Activated T-cell treated with anti-CD3 and anti-CD28 coated beads, Interleukin-2, amount 50 U/mL, for 4 hours (primary cell): Measurements from ENCODE around the gene FXYD3. TPM values are rescaled to one million over a fixed set of nuclear protein-coding genes. Genes with fewer than 3 reads are reported as not detected.

ENCODE experiments used
- ATAC-seq, 2 donors: fragments of 200-7000 bp; cut with Tn5 transposase; one replicate each; pipeline ENCODE4 v1.10.0; 2021
- DNase-seq: peaks from one replicate; pipeline ENCODE4 v3.0.0-alpha.2; 2020
- H3K27me3 Mint-ChIP-seq: one replicate; pipeline ENCODE4 v1.8.0; 2021; ENCODE audit warnings: low read depth, mixed read lengths
- H3K36me3 Mint-ChIP-seq: one replicate; pipeline ENCODE4 v1.8.0; 2022; ENCODE audit warnings: mixed read lengths; ENCODE audit not compliant: insufficient read depth
- H3K4me1 Mint-ChIP-seq: one replicate; pipeline ENCODE4 v1.8.0; 2021; ENCODE audit warnings: low read depth, mixed read lengths
- H3K4me3 Mint-ChIP-seq: one replicate; pipeline ENCODE4 v1.8.0; 2021; ENCODE audit warnings: mild to moderate bottlenecking, moderate library complexity, mixed read lengths
- H3K9me3 Mint-ChIP-seq: one replicate; pipeline ENCODE4 v1.8.0; 2021; ENCODE audit warnings: mixed read lengths
- total RNA-seq, 3 donors: library from RNA; stranded (reverse); gene quantifications; one replicate each; pipeline ENCODE4 v1.2.1, GENCODE V29; 2021

The FXYD3 gene, protein sequence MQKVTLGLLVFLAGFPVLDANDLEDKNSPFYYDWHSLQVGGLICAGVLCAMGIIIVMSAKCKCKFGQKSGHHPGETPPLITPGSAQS
- under 1 TPM; 0.23 to 0.63 (median 0.41) TPM for total RNA-seq

DNA sequence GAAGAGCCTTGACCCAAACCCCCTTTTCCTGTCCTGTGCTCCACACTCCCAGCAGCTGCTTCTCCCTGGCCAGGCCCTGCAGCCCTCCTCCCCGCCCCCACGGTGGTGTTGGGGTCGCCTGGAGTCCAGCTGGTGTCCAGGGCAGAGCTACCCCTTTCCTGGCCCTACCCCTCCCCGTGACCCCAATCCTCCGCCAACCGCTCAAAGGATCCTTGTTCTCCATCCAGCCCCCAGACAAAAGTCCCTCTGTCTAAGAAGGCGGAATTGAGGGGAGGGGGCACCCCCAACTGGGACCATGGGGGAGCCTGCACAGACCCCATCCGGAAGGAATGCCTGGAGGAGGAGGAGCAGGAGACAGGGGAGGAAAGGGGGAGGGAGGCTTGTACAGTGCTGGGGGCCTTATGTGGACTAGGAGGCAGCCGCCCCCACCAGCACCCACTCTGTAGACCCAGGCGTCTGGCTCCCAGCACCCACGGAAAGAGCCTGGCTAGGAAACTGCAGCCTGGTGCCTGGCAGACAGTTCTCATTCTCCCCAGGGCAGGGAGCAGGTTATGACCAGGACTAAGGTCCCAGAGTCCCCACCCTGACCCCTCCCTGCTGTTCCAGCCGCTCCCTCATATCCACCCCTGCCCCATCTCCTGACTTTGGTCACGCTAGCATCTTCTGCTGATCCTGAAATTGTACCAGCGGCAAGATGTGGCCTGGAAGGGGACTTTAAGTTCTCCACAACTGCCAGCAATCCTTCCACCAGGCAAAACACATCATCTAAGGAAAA lies at the start of gene FXYD3:
TSS of gene FXYD3 (plus strand) at position 647 of the 775 bp plus-strand sequence. CDS start 3,554 bp downstream, outside the sequence.
- no peak for ATAC-seq
- H3K4me3 Mint-ChIP-seq: no peak within 1 kb of the TSS

DNA sequence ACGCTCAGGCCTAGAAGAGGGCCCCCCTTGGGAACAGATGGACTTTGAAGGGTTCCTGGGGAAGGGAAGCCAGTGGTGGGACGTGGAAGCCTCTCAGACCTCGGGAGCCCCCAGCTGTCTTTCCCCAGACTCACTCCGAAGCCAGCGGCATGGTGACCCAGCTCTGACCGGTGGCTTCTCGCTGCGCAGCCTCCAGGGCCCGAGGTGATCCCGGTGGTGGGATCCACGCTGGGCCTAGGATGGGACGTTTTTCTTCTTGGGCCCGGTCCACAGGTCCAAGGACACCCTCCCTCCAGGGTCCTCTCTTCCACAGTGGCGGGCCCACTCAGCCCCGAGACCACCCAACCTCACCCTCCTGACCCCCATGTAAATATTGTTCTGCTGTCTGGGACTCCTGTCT lies 49.5 kb upstream of the FXYD3 start:
- peaks cover 6% of the 10 kb centered on the region for H3K9me3 Mint-ChIP-seq
- no peaks in the 10 kb centered on the region for H3K36me3 Mint-ChIP-seq
- DNase-seq: no peak
- no peaks in the 10 kb centered on the region for H3K27me3 Mint-ChIP-seq
- no peak for ATAC-seq
- H3K4me3 Mint-ChIP-seq: no peak overlapping the region
- peaks cover 15% of the 10 kb centered on the region for H3K4me1 Mint-ChIP-seq

More for the DNA sequence above, at the start of gene FXYD3:
- Mint-ChIP-seq H3K4me1 (peaks cover 6% of the 10 kb centered on the region), H3K9me3 (no peaks in the 10 kb centered on the region), H3K27me3 (peaks cover 7% of the 10 kb centered on the region), H3K36me3 (no peaks in the 10 kb centered on the region)
- no peak for DNase-seq

DNA sequence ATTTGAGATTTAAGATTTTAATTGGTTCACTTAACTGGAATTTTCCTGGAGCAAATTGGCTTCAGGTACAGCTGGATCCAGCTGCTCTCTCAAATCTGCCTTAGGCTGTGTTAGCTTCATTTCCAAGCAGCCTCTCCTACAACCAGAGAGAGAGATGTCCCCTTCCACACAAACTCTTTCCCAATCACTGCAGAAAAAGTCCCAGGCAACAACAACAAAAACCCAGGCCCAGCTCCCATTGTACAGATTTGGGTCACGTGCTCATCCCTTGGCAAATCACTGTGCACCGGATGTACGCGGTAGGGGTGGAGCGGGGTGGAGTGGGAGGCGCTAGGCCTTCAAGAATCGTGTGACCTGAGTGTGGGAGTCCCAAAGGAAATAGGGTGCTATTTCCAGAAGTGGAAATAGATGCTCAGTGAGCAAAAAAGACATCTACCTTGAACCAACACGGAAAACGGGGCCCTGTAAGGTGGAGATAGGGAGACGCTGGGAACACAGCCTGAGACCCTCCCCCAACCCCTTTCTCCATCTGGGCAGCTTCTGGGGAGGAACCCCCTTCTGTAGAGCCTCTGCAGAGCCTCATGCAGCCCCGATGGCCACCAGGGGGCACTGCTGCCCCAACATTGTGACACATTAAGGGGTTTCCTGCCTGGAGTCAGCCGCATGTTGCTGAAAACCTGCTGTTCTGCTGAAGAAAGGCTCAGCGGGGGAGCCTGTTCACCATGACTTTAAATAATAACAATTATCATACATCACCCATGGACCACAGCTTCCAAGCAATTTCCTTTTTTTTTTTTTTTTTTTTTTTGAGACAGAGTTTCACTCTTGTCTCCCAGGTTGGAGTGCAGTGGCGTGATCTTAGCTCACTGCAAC lies 48.7 kb upstream of the FXYD3 start:
- no peaks in the 10 kb centered on the region for H3K36me3 Mint-ChIP-seq

DNA sequence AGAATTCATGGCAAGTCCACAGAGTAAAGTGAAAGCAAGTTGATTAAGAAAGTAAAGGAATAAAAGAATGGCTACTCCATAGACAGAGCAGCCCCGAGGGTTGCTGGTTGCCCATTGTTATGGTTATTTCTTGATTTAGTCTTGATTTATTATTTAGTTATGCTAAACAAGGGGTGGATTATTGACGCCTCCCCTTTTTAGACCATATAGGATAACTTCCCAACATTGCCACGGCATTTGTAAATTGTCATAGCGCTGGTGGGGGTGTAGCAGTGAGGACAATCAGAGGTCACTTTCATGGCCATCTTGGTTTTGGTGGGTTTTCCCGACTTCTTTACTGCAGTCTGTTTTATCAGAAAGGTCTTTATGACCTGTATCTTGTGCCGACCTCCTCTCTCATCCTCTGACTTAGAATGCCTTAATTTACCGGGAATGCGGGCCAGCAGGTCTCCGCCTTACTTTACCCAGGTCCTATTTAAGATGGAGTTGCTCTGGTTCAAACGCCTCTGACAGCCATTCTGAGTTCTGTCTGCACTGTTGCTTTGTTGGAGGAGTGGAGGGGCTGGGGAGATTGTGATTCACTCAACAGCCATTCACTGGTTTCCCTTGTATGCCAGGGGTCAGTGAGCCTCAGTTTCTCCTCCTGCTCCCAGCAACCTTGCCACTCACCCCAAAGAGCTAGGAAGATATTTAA lies 46.5 kb upstream of the FXYD3 start:
- H3K9me3 Mint-ChIP-seq: peaks cover 6% of the 10 kb centered on the region
- H3K4me1 Mint-ChIP-seq: peaks cover 7% of the 10 kb centered on the region
- H3K27me3 Mint-ChIP-seq: no peaks in the 10 kb centered on the region
- H3K36me3 Mint-ChIP-seq: no peaks in the 10 kb centered on the region
- no peak for DNase-seq
- H3K4me3 Mint-ChIP-seq: no peak overlapping the region
- no peak for ATAC-seq

More for the DNA sequence above, 48.7 kb upstream of the FXYD3 start:
- DNase-seq (peak; percentile 91), ATAC-seq (peak; percentile 86 to 87)
- Mint-ChIP-seq H3K4me3 (no peak overlapping the region), H3K9me3 (peaks cover 6% of the 10 kb centered on the region), H3K27me3 (no peaks in the 10 kb centered on the region), H3K4me1 (peaks cover 15% of the 10 kb centered on the region)

DNA sequence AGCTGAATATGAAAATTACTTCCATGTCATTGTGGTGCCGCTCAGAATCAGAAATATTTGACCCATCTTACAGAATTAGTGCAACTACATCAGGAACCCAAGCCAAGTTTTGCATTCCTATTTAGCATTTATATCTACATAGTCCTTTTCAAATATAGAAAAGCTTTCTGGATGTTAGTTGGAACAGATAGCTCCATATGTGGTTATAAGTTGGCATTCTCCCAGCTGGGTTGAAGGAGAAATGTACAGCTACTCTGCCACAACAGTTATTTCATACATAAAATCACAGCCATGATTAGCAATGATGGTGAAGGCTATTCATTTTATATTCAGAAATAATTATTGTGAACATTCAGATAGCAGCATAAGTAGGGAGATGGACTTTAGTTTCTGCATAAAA lies 45.9 kb upstream of the FXYD3 start:
- no peak overlapping the region for H3K4me3 Mint-ChIP-seq
- H3K36me3 Mint-ChIP-seq: no peaks in the 10 kb centered on the region
- H3K4me1 Mint-ChIP-seq: peaks cover 7% of the 10 kb centered on the region
- DNase-seq (no peak), ATAC-seq (no peak)
- no peaks in the 10 kb centered on the region for H3K27me3 Mint-ChIP-seq
- peaks cover 6% of the 10 kb centered on the region for H3K9me3 Mint-ChIP-seq

DNA sequence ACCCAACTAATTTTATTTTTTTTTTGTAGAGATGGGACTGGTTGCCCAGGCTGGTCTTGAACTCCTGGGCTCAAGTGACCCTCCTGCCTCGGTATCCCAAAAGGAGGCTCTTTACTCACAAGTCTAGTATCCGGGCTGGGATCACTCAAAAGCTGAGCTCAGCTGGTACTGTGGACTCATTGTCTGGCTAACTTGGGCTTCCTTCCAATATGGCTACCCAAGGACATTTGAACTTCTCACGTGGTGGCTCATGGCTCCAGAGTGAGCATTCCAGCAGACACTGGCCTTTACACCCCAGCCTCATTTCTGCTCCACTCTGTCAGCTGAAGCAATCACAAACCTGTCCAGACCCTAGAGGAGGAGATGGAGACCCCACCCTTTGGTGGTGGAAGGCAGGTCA lies 45.2 kb upstream of the FXYD3 start:
- peaks cover 9% of the 10 kb centered on the region for H3K4me1 Mint-ChIP-seq
- H3K27me3 Mint-ChIP-seq: peaks cover 2% of the 10 kb centered on the region
- H3K4me3 Mint-ChIP-seq: no peak overlapping the region
- H3K36me3 Mint-ChIP-seq: no peaks in the 10 kb centered on the region
- no peak for ATAC-seq
- H3K9me3 Mint-ChIP-seq: peaks cover 6% of the 10 kb centered on the region
- no peak for DNase-seq

DNA sequence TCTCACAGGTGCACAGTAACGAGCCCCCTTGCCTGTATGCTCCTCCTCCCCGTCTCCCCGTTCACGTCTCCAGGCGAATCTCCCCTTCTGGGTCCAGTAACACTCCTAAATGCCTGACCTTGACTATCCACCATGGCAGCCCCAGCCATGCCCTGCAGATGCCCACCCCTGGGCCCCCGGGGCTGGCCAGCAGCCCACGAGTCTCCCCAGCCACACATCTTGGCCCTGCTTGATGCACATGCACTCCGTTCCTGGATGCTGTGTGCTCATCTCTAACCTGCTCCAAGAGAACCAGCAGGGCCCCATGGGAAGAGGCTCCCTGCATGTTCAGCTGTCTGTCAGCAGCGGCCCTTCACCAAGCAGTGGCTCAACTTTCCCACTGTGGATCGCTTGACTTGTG lies 42.1 kb upstream of the FXYD3 start:
- Mint-ChIP-seq H3K4me3 (no peak overlapping the region), H3K4me1 (peaks cover 2% of the 10 kb centered on the region), H3K27me3 (peaks cover 9% of the 10 kb centered on the region), H3K9me3 (peaks cover 3% of the 10 kb centered on the region), H3K36me3 (no peaks in the 10 kb centered on the region)
- no peak for DNase-seq
- ATAC-seq: no peak

DNA sequence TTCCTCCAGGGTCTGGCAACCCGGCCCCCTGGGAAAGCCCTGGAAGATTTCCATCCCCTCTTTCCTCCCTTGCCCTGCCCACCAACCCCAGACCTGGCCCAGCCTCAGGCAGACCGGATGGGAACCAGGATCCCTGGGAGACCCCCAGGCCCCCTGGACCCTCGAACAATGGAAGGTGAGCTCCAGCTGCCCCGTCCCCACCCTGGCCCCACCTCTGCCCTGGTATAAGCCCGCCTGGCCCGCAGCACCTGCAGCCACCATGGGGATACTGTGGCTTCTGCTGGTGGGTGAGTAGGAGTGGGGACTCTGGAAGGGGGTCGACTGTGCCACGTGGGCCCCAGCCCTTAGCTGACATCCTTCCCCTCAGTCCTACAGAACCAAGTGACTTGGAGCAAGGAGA lies 41.7 kb upstream of the FXYD3 start:
- no peak for DNase-seq
- Mint-ChIP-seq H3K9me3 (peaks cover 3% of the 10 kb centered on the region), H3K4me1 (peaks cover 2% of the 10 kb centered on the region), H3K27me3 (peaks cover 12% of the 10 kb centered on the region), H3K36me3 (no peaks in the 10 kb centered on the region), H3K4me3 (no peak overlapping the region)
- ATAC-seq: no peak

DNA sequence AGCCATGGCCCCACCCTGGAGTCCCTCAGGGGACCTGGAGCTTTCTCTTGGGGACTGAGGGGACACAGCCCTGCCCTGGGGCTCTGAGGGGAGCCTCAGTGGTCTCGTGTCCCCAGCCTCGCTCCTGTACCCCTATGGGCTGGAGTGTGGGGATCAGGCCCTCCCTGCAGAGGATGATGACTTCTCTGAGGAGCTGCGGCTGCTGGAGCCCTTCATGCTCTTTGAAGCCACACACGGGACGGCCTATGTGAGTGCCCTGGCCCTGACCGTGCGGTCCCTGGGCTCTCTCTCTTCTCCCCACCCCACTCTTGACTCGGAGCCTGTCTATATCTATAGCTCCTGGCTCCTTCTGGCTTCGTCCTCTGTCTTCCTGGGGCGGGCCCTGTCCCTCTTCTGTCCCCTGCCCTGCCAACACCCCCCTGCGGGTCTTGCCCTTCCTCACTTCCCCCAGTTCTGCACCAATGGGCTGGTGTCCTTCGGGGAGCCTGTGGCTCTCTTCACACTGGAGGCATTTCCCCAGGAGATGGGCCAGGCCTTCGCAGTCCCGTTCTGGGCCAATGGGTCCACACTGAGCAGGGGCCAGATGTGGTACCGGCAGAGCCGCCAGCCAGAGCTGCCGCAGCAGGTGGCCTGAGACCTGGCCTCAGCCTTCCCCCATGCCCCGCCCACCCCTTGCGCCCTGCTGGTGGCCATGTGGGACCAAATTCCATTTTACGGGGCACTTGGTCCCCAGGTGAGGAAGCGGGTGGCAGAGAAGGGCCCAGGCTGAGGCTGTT lies 41.0 kb upstream of the FXYD3 start:
- DNase-seq (no peak), ATAC-seq (no peak)
- H3K27me3 Mint-ChIP-seq: peaks cover 12% of the 10 kb centered on the region
- no peaks in the 10 kb centered on the region for H3K36me3 Mint-ChIP-seq
- peaks cover 3% of the 10 kb centered on the region for H3K9me3 Mint-ChIP-seq
- H3K4me1 Mint-ChIP-seq: peaks cover 2% of the 10 kb centered on the region
- no peak overlapping the region for H3K4me3 Mint-ChIP-seq

DNA sequence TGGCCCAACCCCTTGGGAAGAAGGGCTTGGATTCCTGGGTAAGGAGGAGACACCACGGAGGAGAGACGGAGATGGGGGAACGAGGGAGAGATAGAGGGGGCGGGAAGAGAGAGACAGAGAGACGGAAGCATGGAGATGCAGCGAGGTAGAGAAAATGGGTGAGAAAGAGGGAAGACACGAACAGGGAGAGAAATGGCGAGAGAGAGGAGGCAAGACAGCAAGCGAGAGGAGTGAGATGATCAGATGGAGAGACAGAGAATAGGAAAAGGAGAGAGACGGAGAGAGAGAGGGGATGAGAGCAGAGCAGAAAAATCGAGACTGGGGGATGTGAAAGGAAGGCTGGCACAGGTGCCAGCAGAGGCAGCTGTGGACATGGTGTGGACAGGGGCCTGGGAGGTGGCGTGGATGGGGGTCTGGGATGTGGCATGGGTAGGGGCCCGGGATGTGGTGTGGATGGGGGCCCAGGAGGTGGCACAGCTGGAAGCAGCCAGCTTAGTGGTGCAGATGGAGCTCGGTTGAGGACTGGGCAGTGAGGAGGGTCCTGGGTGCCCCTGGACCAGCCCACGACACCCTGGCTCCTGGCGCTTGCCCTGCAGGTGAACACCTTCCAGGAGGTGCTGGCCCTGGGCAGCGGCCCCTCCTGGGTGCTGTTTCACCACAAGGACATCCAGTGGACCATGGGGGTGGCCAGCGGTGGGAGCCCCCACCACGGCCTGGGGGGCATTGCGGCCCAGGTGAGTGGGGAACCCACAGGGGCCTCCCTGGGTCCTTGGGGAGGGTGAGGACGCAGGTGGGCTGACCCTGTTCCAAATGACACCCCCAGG lies 40.2 kb upstream of the FXYD3 start:
- no peak for DNase-seq
- peaks cover 2% of the 10 kb centered on the region for H3K4me1 Mint-ChIP-seq
- H3K27me3 Mint-ChIP-seq: peaks cover 12% of the 10 kb centered on the region
- ATAC-seq: no peak
- H3K4me3 Mint-ChIP-seq: no peak overlapping the region
- H3K36me3 Mint-ChIP-seq: no peaks in the 10 kb centered on the region
- peaks cover 3% of the 10 kb centered on the region for H3K9me3 Mint-ChIP-seq

DNA sequence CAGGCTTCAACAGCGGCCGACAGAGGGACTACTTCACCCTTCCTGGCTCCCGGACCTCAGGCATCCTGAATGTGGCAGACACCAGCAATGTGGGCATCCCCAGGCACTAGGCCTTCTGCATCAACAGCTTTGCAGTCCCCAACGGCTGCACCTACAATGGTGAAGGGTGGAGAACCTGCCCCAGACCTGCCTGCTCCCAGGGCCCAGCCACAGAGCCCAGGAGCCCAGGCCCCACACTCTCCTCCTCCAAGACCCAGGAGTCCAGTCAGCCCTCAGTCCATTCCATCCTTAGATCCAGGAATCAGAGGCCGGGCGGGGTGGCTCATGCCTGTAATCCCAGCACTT lies 39.6 kb upstream of the FXYD3 start:
- Mint-ChIP-seq H3K4me1 (peaks cover 2% of the 10 kb centered on the region), H3K9me3 (no peaks in the 10 kb centered on the region), H3K27me3 (peaks cover 12% of the 10 kb centered on the region), H3K4me3 (no peak overlapping the region), H3K36me3 (no peaks in the 10 kb centered on the region)
- ATAC-seq (no peak), DNase-seq (no peak)

DNA sequence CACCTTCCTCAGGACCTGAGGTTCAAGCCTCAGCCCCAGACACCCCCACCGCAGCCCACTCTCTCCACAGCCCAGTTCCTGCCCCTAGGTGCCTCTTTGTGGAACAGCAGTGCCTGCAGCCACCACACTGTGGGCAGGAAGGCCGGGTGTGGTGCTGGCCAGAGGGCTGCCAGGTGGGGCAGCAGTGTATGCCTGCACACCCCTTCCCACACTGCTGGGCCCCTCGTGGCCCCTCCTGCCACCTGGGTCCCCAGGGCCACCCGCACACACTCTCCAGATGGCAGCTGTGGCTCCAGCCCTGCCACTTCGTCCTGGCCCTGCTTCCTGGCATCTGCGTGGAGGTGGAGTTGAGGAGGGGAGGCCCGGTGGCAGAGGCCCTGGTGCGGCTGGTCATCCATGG lies 39.0 kb upstream of the FXYD3 start:
- Mint-ChIP-seq H3K4me3 (no peak overlapping the region), H3K36me3 (no peaks in the 10 kb centered on the region), H3K27me3 (peaks cover 12% of the 10 kb centered on the region), H3K9me3 (no peaks in the 10 kb centered on the region), H3K4me1 (peaks cover 2% of the 10 kb centered on the region)
- DNase-seq: no peak
- no peak for ATAC-seq
